C4-2B (cell line): ENCODE measurements around the gene ZCWPW1.

ENCODE experiments used
- CTCF ChIP-seq: fragments of 450-650 bp; conservative IDR thresholded peaks from 2 replicates; pipeline ENCODE4 v1.5.1; 2017; ENCODE audit warnings: mild to moderate bottlenecking
- ZFX ChIP-seq: fragments of 450-650 bp; IDR thresholded peaks from 2 replicates; pipeline ENCODE4 v1.6.1; 2017

- no peak for TF ChIP-seq CTCF
- no peak for TF ChIP-seq ZFX
Observed at GRCh38 chr7:100467638-100468373, 39.3 kb upstream of the ZCWPW1 start.
